ENCODE data around the gene TUBGCP2. TPM values are rescaled to one million over a fixed set of nuclear protein-coding genes. Genes with fewer than 3 reads are reported as not detected.

Gene TUBGCP2
- total RNA-seq, 1 donor from 2014 or later = 50.7 TPM

DNA sequence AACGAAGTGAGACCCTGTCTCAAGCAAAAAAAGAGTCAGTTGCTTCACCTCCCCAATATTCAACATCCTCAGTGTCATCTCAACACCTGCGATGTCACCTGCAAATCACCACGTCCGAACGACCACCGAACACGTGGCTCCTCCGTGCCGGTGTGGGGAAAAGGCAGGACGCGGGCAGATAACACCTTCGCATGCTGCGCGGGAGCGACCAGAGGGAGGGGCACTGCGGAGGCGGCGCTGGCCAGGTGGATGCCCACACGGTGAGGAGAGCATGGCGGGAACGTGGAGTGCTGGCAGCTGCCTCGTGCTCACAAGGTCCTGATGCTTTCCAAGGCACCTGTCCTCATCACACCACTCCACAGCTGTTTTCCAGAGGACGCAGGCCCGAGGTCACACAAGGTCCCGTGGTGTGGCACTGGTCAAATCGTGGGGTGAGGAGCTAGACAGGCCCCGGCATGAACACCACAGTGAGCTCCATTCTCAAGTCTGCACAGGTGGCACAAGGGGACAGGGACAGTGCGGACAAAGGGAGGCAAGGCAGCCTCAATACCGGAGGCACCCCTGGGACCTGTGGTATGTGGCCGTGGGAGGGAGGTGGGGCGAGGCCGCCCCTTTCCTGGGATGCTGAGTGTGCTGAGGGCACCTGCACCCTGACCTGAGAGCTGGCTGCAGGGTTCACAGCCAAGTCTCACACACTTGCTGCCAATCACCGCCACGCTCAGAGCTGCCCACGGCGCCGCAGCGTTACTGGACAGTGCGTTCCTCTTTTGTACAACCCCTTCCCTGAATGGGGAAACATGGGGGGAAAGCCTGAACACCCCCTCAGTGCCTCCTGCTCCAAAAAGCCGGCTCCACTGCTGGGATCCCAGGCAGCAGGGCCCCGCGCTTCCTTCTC is 13.0 kb downstream of the TUBGCP2 start:
- no peak for DNase-seq (ENCODE audit: low spot score)

DNA sequence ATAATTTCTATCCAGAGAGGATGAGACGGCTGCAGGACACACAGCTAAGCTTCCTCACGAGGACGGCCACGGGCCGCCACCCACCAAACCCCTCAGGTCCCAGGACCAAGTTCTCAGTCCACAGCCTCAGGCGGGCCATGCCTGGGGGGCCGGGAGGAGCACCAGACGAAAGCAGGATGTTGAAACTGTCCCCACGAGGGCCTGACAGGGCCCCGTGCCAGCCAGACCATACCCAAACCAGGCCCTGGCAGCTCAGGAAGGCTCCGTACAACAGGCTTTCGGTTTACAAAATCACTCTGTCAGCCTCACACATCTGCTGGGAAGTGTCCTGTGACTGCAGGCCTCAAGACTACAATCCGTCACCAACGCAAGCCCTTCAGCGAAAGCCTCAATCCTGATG is 14.5 kb downstream of the TUBGCP2 start:
- Mint-ChIP-seq H3K36me3 (ENCODE audit: low read depth, unreplicated experiment) (peaks cover 31% of the 10 kb centered on the region), H3K27me3 (ENCODE audit: unreplicated experiment) (peaks cover 3% of the 10 kb centered on the region), H3K4me3 (ENCODE audit: unreplicated experiment) (peak overlapping the region; percentile 14), H3K4me1 (ENCODE audit: unreplicated experiment) (no peaks in the 10 kb centered on the region), H3K27ac (ENCODE audit: unreplicated experiment) (no peak overlapping the region), H3K9me3 (ENCODE audit: unreplicated experiment) (no peaks in the 10 kb centered on the region)
- TF ChIP-seq, protein P1, sequence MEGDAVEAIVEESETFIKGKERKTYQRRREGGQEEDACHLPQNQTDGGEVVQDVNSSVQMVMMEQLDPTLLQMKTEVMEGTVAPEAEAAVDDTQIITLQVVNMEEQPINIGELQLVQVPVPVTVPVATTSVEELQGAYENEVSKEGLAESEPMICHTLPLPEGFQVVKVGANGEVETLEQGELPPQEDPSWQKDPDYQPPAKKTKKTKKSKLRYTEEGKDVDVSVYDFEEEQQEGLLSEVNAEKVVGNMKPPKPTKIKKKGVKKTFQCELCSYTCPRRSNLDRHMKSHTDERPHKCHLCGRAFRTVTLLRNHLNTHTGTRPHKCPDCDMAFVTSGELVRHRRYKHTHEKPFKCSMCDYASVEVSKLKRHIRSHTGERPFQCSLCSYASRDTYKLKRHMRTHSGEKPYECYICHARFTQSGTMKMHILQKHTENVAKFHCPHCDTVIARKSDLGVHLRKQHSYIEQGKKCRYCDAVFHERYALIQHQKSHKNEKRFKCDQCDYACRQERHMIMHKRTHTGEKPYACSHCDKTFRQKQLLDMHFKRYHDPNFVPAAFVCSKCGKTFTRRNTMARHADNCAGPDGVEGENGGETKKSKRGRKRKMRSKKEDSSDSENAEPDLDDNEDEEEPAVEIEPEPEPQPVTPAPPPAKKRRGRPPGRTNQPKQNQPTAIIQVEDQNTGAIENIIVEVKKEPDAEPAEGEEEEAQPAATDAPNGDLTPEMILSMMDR (IDR thresholded peaks at IDR 0.05; ENCODE audit: unreplicated experiment) = no peak
- DNase-seq (ENCODE audit: low spot score) = no peak

More for the DNA sequence above, 13.0 kb downstream of the TUBGCP2 start:
- Mint-ChIP-seq H3K9me3 (ENCODE audit: unreplicated experiment) (no peaks in the 10 kb centered on the region), H3K36me3 (ENCODE audit: low read depth, unreplicated experiment) (peaks cover 29% of the 10 kb centered on the region), H3K4me3 (ENCODE audit: unreplicated experiment) (no peak overlapping the region), H3K4me1 (ENCODE audit: unreplicated experiment) (no peaks in the 10 kb centered on the region), H3K27ac (ENCODE audit: unreplicated experiment) (no peak overlapping the region), H3K27me3 (ENCODE audit: unreplicated experiment) (peaks cover 2% of the 10 kb centered on the region)
- TF ChIP-seq, protein P1 (IDR thresholded peaks at IDR 0.05; ENCODE audit: unreplicated experiment) = no peak

DNA sequence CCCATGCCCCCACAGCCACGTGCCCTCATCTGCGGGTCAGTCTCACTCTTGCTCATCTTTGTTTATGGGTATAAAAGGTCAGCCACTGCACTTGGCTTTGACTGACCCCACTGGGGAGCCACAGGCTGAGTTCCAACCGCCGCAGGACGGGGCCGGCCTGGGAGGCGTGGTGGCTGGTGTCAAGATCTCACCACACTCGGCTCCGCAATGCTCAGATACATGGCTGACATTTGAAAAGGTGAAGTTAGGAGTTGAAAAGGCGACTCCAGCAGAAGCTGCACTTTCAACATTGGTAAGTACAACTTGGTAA is 14.9 kb downstream of the TUBGCP2 start:
- DNase-seq (ENCODE audit: low spot score) = no peak
- Mint-ChIP-seq H3K27me3 (ENCODE audit: unreplicated experiment) (peaks cover 6% of the 10 kb centered on the region), H3K4me1 (ENCODE audit: unreplicated experiment) (no peaks in the 10 kb centered on the region), H3K4me3 (ENCODE audit: unreplicated experiment) (peak overlapping the region; percentile 25), H3K9me3 (ENCODE audit: unreplicated experiment) (no peaks in the 10 kb centered on the region), H3K27ac (ENCODE audit: unreplicated experiment) (no peak overlapping the region), H3K36me3 (ENCODE audit: low read depth, unreplicated experiment) (peaks cover 34% of the 10 kb centered on the region)
- TF ChIP-seq, protein P1 (IDR thresholded peaks at IDR 0.05; ENCODE audit: unreplicated experiment) = no peak

DNA sequence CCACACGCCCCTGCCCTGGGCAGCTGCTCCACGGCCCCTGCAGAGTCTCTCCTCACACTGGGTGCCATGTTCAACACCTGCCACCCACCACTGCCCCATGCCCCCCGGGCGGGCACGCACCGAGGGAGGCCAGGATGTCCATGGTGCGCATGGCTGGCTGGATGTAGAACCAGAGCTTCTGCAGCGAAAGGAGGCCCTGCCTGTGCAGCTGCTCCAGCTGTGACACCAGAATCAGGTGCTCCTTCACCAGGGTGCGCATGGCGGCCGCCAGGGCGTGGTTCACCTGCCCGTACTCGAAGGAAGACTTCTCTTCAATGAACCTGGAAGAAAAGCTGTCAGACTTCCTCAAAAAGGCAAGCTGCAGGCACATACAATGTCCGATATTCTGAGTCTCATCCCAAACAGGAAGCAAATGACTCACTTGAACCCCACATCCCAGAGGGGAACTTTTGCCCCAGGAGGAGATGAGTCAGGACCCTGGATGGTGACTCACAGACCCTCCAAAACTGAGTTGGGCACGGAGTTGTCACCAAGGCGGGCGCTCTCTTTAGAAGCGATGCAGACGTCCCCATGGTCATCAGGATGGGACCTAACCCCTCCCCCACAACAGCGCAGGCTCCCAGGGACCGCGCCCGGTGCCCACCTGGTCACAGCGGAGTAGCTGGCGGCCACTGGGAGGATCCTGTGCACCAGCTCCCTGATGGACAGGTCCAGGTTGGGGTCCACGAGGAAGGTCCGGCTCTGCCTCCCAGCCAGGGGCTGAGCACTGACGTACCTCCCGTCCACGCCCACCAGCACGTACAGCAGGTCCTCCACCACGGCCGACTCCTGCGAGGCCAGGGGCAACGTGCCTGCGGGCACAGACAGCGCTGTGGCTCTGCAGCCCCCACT is 15.5 kb downstream of the TUBGCP2 start:
- no peak for DNase-seq (ENCODE audit: low spot score)
- peaks cover 36% of the 10 kb centered on the region for H3K36me3 Mint-ChIP-seq (ENCODE audit: low read depth, unreplicated experiment)
- TF ChIP-seq, protein P1 (IDR thresholded peaks at IDR 0.05; ENCODE audit: unreplicated experiment) = no peak
- H3K4me3 Mint-ChIP-seq (ENCODE audit: unreplicated experiment) = no peak overlapping the region
- H3K4me1 Mint-ChIP-seq (ENCODE audit: unreplicated experiment) = no peaks in the 10 kb centered on the region
- H3K9me3 Mint-ChIP-seq (ENCODE audit: unreplicated experiment) = no peaks in the 10 kb centered on the region
- H3K27ac Mint-ChIP-seq (ENCODE audit: unreplicated experiment) = no peak overlapping the region
- peaks cover 8% of the 10 kb centered on the region for H3K27me3 Mint-ChIP-seq (ENCODE audit: unreplicated experiment)

All from endothelial cell (in vitro differentiated cells).